ENCODE measurements around the gene KCNJ6. TPM values are rescaled to one million over a fixed set of nuclear protein-coding genes. Genes with fewer than 3 reads are reported as not detected.
"Not testable (repeated sequence)": the region's sequence is repeated elsewhere in the genome, so short reads cannot be mapped to it uniquely, and the experiment has no call there.

The KCNJ6 gene
- total RNA-seq, 1 experiment from 2014 or later, result not detected

DNA sequence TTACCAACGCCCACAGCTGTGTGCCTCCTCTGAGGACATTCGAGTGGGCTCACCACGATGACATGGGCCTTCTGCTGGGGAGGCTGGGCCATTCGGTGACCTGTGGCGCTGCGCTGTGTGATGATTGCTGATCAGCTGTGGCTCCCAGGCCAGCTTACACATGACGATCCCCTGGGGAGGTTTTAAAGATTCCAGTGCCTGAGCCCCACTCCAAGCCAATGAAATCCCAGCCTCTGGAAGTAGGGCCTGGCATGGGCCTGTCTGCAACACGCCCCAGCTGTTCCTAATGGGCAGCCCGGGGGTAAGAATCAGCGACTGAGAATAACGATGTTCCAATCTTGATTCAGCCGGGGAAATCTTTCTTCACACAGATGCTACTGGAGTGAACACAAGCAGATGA, 153.7 kb downstream of the KCNJ6 start (continued):
- TF ChIP-seq SIN3A (IDR thresholded peaks at IDR 0.05; ENCODE audit: low read depth), result no peak
- TF ChIP-seq, protein P1, sequence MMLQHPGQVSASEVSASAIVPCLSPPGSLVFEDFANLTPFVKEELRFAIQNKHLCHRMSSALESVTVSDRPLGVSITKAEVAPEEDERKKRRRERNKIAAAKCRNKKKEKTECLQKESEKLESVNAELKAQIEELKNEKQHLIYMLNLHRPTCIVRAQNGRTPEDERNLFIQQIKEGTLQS (IDR thresholded peaks at IDR 0.05), result no peak
- no peak for TF ChIP-seq SRF (IDR thresholded peaks at IDR 0.05; ENCODE audit: low read depth)
- TF ChIP-seq EZH2 (IDR thresholded peaks at IDR 0.05), result no peak

DNA sequence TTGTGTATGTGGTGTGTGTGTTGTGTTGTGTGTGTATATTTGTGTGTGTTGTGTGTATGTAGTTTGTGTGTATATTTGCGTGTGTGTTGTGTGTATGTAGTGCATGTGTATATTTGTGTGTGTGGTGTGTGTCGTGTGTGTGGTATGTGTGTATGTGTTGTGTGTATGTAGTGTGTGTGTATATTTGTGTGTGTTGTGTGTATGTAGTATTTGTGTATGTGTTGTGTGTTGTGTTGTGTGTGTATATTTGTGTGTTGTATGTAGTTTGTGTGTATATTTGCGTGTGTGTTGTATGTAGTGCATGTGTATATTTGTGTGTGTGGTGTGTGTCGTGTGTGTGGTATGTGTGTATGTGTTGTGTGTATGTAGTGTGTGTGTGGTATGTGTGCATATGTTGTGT, 154.9 kb downstream of the KCNJ6 start:
- H3K27ac ChIP-seq (ENCODE audit: low read depth, low read length); H3K9me2 ChIP-seq (ENCODE audit: insufficient read depth); H3K4me1 ChIP-seq (ENCODE audit: control insufficient read depth in 1 of 2, insufficient read depth in 2 of 2, low read length in 2 of 2); CTCF ChIA-PET; POLR2A ChIA-PET; H3K4me2 ChIP-seq (ENCODE audit: low read length); H3K4me3 ChIP-seq (replicated peaks in 1 of 2; ENCODE audit: low read depth in 1 of 2, low read length in 2 of 2); H3K27me3 ChIP-seq (ENCODE audit: insufficient read depth, low read length); H3K9ac ChIP-seq (ENCODE audit: low read length); DNase-seq (ENCODE audit: low read depth, low spot score); H3K9me3 ChIP-seq (ENCODE audit: control insufficient read depth in 1 of 2, insufficient read depth in 1 of 2, low read depth in 1 of 2, low read length in 2 of 2); BruUV-seq (replicated peaks); H2AFZ ChIP-seq (ENCODE audit: low read depth, low read length, poor library complexity, severe bottlenecking); H3K79me2 ChIP-seq (ENCODE audit: insufficient read depth, low read length); H3K36me3 ChIP-seq (ENCODE audit: control insufficient read depth in 1 of 2, insufficient read depth in 2 of 2, low read length in 2 of 2); intact Hi-C loops (cut with micrococcal nuclease); ATAC-seq; H4K20me1 ChIP-seq (ENCODE audit: insufficient read depth); RAD21 ChIA-PET (ENCODE audit: low non-redundant PET in 1 of 2, low total read pairs in 2 of 2, uncharacterized antibody in 2 of 2, unreplicated experiment in 2 of 2): not testable (repeated sequence)

DNA sequence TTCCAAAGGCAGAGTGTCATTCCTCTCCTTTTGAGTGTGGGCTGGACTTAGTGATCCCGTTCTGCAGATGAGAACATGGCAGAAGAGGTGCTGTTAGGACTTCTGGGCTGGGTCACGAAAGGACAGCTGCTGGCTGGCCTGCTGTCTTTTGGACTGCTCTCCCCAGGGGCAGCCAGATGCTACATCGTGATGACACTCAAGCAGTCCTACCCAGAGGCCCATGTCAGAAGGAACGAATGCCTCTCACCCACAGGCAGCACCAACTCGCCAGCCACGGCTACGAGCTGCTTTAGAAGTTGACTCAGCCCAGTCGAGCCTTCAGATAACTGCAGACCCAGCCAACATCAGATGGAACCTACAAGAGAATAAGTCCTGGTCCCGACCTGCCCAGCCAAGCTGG, 156.5 kb downstream of the KCNJ6 start:
- intact Hi-C loops (cut with micrococcal nuclease), result loop anchor here (10.0 kb wide), 1 partner anchor 365 kb away; no protein-coding TSS in a partner anchor
- no peak for DNase-seq (ENCODE audit: low read depth, low spot score)
- H3K79me2 ChIP-seq (ENCODE audit: insufficient read depth, low read length), result no peaks in the 10 kb centered on the region
- no peaks in the 10 kb centered on the region for H4K20me1 ChIP-seq (ENCODE audit: insufficient read depth)
- ChIA-PET CTCF (interaction anchor here (1.0 kb wide), 1 partner anchor 367 kb away, joined by 3 read pairs; no protein-coding TSS in a partner anchor), POLR2A (no interaction called here), RAD21 (ENCODE audit: low non-redundant PET in 1 of 2, low total read pairs in 2 of 2, uncharacterized antibody in 2 of 2, unreplicated experiment in 2 of 2) (no interaction called here)
- H3K27ac ChIP-seq (ENCODE audit: low read depth, low read length), result no peak overlapping the region
- ATAC-seq, result no peak
- H3K9me2 ChIP-seq (ENCODE audit: insufficient read depth), result no peaks in the 10 kb centered on the region
- TF ChIP-seq ZNF274 (IDR thresholded peaks at IDR 0.05; ENCODE audit: low read depth, low read length) (no peak), EGR1 (IDR thresholded peaks at IDR 0.05; ENCODE audit: low read depth) (no peak), JUND (IDR thresholded peaks at IDR 0.05) (no peak), SRF (IDR thresholded peaks at IDR 0.05; ENCODE audit: low read depth) (no peak), SIN3A (IDR thresholded peaks at IDR 0.05; ENCODE audit: low read depth) (no peak)
- TF ChIP-seq, protein P2, sequence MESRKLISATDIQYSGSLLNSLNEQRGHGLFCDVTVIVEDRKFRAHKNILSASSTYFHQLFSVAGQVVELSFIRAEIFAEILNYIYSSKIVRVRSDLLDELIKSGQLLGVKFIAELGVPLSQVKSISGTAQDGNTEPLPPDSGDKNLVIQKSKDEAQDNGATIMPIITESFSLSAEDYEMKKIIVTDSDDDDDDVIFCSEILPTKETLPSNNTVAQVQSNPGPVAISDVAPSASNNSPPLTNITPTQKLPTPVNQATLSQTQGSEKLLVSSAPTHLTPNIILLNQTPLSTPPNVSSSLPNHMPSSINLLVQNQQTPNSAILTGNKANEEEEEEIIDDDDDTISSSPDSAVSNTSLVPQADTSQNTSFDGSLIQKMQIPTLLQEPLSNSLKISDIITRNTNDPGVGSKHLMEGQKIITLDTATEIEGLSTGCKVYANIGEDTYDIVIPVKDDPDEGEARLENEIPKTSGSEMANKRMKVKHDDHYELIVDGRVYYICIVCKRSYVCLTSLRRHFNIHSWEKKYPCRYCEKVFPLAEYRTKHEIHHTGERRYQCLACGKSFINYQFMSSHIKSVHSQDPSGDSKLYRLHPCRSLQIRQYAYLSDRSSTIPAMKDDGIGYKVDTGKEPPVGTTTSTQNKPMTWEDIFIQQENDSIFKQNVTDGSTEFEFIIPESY (IDR thresholded peaks at IDR 0.05; ENCODE audit: extremely low read depth, insufficient replicate concordance, low read length), result no peak
- TF ChIP-seq, protein P1 (IDR thresholded peaks at IDR 0.05), result no peak
- TF ChIP-seq, protein P3, sequence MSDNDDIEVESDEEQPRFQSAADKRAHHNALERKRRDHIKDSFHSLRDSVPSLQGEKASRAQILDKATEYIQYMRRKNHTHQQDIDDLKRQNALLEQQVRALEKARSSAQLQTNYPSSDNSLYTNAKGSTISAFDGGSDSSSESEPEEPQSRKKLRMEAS (IDR thresholded peaks at IDR 0.05), result no peak
- BruUV-seq (replicated peaks), result no TSS peak
- no peaks in the 10 kb centered on the region for H3K36me3 ChIP-seq (ENCODE audit: control insufficient read depth in 1 of 2, insufficient read depth in 2 of 2, low read length in 2 of 2)
- H3K4me3 ChIP-seq (replicated peaks in 1 of 2; ENCODE audit: low read depth in 1 of 2, low read length in 2 of 2), result no peak overlapping the region
- H3K27me3 ChIP-seq (ENCODE audit: insufficient read depth, low read length), result peaks cover 13% of the 10 kb centered on the region
- no peak overlapping the region for H2AFZ ChIP-seq (ENCODE audit: low read depth, low read length, poor library complexity, severe bottlenecking)
- no peaks in the 10 kb centered on the region for H3K4me1 ChIP-seq (ENCODE audit: control insufficient read depth in 1 of 2, insufficient read depth in 2 of 2, low read length in 2 of 2)
- no peaks in the 10 kb centered on the region for H3K9me3 ChIP-seq (ENCODE audit: control insufficient read depth in 1 of 2, insufficient read depth in 1 of 2, low read depth in 1 of 2, low read length in 2 of 2)
- no peak overlapping the region for H3K9ac ChIP-seq (ENCODE audit: low read length)
- H3K4me2 ChIP-seq (ENCODE audit: low read length), result no peak overlapping the region

Data from HCT116 (cell line).